ENCODE measurements around the gene ENPP5.

ENPP5 gene

DNA sequence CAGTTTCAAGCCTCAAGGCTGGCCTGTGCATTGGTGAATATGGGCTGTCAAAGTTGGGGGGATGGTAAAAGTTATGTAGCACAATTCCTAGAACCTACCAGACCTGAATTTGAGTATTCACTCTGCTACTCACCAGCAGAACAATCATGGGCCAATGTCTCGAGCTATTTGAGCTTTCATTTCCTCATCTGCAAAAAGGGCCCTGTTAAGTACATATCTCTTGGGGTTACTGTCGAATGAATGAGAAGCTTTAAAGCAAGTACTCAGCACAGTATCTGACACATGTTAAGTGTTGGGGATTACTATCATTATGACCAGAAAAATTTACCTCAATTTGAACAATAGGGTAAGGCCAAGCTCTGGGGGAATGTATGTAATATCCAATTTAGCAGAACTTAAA is 54.5 kb downstream of the ENPP5 start:
- no peak for DNase-seq (ENCODE audit: low read depth)
- H3K4me3 ChIP-seq (replicated peaks; ENCODE audit: low read depth, low read length), result no peak overlapping the region
- no peak for TF ChIP-seq CTCF (IDR thresholded peaks at IDR 0.05; ENCODE audit: low read length, missing control alignments)

GRCh38 chr6:46115634-46116033 is 55.1 kb downstream of the ENPP5 start:
- no peak overlapping the region for H3K4me3 ChIP-seq (replicated peaks; ENCODE audit: low read depth, low read length)
- no peak for TF ChIP-seq CTCF (IDR thresholded peaks at IDR 0.05; ENCODE audit: low read length, missing control alignments)
- DNase-seq (ENCODE audit: low read depth), result no peak

DNA sequence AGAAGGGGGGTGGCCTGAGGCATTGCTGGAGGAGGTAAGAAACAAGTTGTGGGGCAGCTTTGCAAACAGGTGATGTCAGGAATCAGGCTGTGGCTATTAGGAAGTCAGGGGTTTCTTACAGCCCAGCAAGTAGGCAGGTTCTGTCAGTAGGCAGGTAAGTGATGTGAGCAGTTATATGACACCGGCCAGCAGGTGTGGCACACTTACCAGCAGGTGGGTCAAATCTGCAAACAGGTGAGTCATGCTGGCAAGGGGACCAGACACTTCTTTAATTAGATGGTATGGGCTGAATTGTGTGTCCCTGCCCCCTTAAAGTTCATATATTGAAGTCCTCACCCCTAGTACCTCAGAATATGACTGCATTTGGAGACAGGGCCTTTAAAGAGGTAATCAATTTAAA is 57.4 kb downstream of the ENPP5 start:
- H3K4me3 ChIP-seq (replicated peaks; ENCODE audit: low read depth, low read length), result no peak overlapping the region
- TF ChIP-seq CTCF (IDR thresholded peaks at IDR 0.05; ENCODE audit: low read length, missing control alignments), result no peak
- DNase-seq (ENCODE audit: low read depth), result no peak

All from fibroblast of pulmonary artery (primary cell).